HCT116 (cell line): ENCODE results near the gene FAIM2. TPM values are rescaled to one million over a fixed set of nuclear protein-coding genes. Genes with fewer than 3 reads are reported as not detected.

ENCODE experiments used
- ATAC-seq: fragments of 200-7000 bp; cut with Tn5 transposase; 2 replicates; pipeline ENCODE4 v1.9.1; 2020; ENCODE audit warnings: mild to moderate bottlenecking, moderate library complexity
- BruUV-seq: library from RNA; stranded (reverse); fragments of 400-500 nt; replicated peaks from 2 replicates; lab custom pipeline; 2021; lab: Mats Ljungman, UMichigan
- CTCF ChIA-PET: fragments of 300-600 bp; sonication (Branson Sonifier 250); formaldehyde crosslinking; loops from one replicate; lab custom pipeline; 2021; ENCODE audit warnings: antibody characterized with exemption; lab: Charles Lee
- POLR2A ChIA-PET: fragments of 300-600, 350-600 bp; sonication (Branson Sonifier 250); formaldehyde crosslinking; loops from one replicate; lab custom pipeline; 2021; ENCODE audit warnings: antibody characterized with exemption; lab: Charles Lee
- RAD21 ChIA-PET, 2 experiments: fragments of 300-600 bp; sonication (Branson Sonifier 250); formaldehyde crosslinking; loops; one replicate each; lab custom pipeline; 2023; ENCODE audit warnings: low total read pairs in 2 of 2; ENCODE audit not compliant: uncharacterized antibody in 2 of 2, unreplicated experiment in 2 of 2, low non-redundant PET in 1 of 2; lab: Charles Lee
- DNase-seq: peaks from one replicate; pipeline ENCODE4 v3.0.0-alpha.2; 2010; ENCODE audit warnings: low read depth, low spot score
- H2AFZ ChIP-seq: fragments of 200-600 bp; shearing (Covaris generic), sonication (generic); 2 replicates; pipeline ENCODE4 v1.6.1; 2017; ENCODE audit warnings: low read depth, mixed run types, mixed read lengths, antibody characterized with exemption, low read length; ENCODE audit not compliant: poor library complexity, severe bottlenecking
- H3K27ac ChIP-seq: 2 replicates; pipeline ENCODE4 v1.5.1; 2012; ENCODE audit warnings: low read depth, low read length
- H3K27me3 ChIP-seq: fragments of 200-600 bp; sonication (generic); 2 replicates; pipeline ENCODE4 v1.6.1; 2016; ENCODE audit warnings: mixed run types, low read length, mixed read lengths; ENCODE audit not compliant: insufficient read depth
- H3K36me3 ChIP-seq, 2 experiments: fragments of 200-500 bp in 1 of 2; fragments of 200-600 bp in 1 of 2; sonication (Bioruptor generic) in 1 of 2; sonication (generic) in 1 of 2; 2 replicates each; pipeline versions ENCODE4 v1.5.1 to v1.6.1; 2014 to 2016; ENCODE audit warnings: low read length in 2 of 2, inconsistent platforms in 1 of 2, mixed read lengths in 1 of 2, mixed run types in 1 of 2; ENCODE audit not compliant: insufficient read depth in 2 of 2, control insufficient read depth in 1 of 2
- H3K4me1 ChIP-seq, 2 experiments: fragments of 200-600 bp in 1 of 2; sonication (generic) in 1 of 2; 2 replicates each; pipeline versions ENCODE4 v1.5.1 to v1.6.1; 2012 to 2017; ENCODE audit warnings: low read length in 2 of 2, inconsistent platforms in 1 of 2, mild to moderate bottlenecking in 1 of 2, mixed read lengths in 1 of 2, mixed run types in 1 of 2, moderate library complexity in 1 of 2; ENCODE audit not compliant: insufficient read depth in 2 of 2, control insufficient read depth in 1 of 2
- H3K4me2 ChIP-seq: fragments of 200-600 bp; sonication (generic); 2 replicates; pipeline ENCODE4 v1.6.1; 2017; ENCODE audit warnings: mixed run types, low read length, mixed read lengths
- H3K4me3 ChIP-seq, 2 experiments: fragments of 200-600 bp in 1 of 2; sonication (generic) in 1 of 2; replicated peaks in 1 of 2; 2 replicates each; pipeline ENCODE4 v1.5.1; 2011 to 2016; ENCODE audit warnings: low read length in 2 of 2, control low read depth in 1 of 2, low read depth in 1 of 2, mild to moderate bottlenecking in 1 of 2, mixed read lengths in 1 of 2, mixed run types in 1 of 2
- H3K79me2 ChIP-seq: fragments of 200-600 bp; sonication (generic); 2 replicates; pipeline ENCODE4 v1.6.1; 2017; ENCODE audit warnings: mild to moderate bottlenecking, mixed run types, low read length, moderate library complexity, mixed read lengths; ENCODE audit not compliant: insufficient read depth
- H3K9ac ChIP-seq: fragments of 200-600 bp; sonication (generic); 2 replicates; pipeline ENCODE4 v1.6.1; 2016; ENCODE audit warnings: low read length, mixed read lengths
- H3K9me2 ChIP-seq: fragments of 200-600 bp; sonication (generic), shearing (Covaris generic); 2 replicates; pipeline ENCODE4 v1.6.1; 2017; ENCODE audit warnings: mixed run types, mild to moderate bottlenecking, moderate library complexity; ENCODE audit not compliant: insufficient read depth
- H3K9me3 ChIP-seq, 2 experiments: fragments of 200-500 bp in 1 of 2; fragments of 200-600 bp in 1 of 2; sonication (Bioruptor generic) in 1 of 2; sonication (generic) in 1 of 2; 2 replicates each; pipeline ENCODE4 v1.6.1; 2014 to 2017; ENCODE audit warnings: low read length in 2 of 2, mixed read lengths in 2 of 2, inconsistent platforms in 1 of 2, low read depth in 1 of 2, mild to moderate bottlenecking in 1 of 2, mixed run types in 1 of 2, moderate library complexity in 1 of 2; ENCODE audit not compliant: control insufficient read depth in 1 of 2, insufficient read depth in 1 of 2
- H4K20me1 ChIP-seq: fragments of 200-600 bp; sonication (generic), shearing (Covaris generic); 2 replicates; pipeline ENCODE4 v1.6.1; 2017; ENCODE audit warnings: mixed run types, mild to moderate bottlenecking, moderate library complexity; ENCODE audit not compliant: insufficient read depth
- CBX3 ChIP-seq: IDR thresholded peaks from 2 replicates; pipeline ENCODE4 v1.6.1; 2012; ENCODE audit warnings: low read depth
- EGR1 ChIP-seq: IDR thresholded peaks from 2 replicates; pipeline ENCODE4 v1.6.1; 2012; ENCODE audit warnings: low read depth
- ELF1 ChIP-seq: IDR thresholded peaks from 2 replicates; pipeline ENCODE4 v1.6.1; 2012; ENCODE audit warnings: low read depth, borderline replicate concordance
- EZH2 ChIP-seq: fragments of 200-600 bp; sonication (generic); IDR thresholded peaks from 2 replicates; pipeline ENCODE4 v1.6.1; 2017; ENCODE audit warnings: antibody characterized with exemption, mixed run types
- TCF7L2 ChIP-seq: IDR thresholded peaks from 2 replicates; pipeline ENCODE4 v1.7.0; 2011; ENCODE audit warnings: borderline replicate concordance, inconsistent platforms; ENCODE audit not compliant: insufficient read depth, insufficient read length; ENCODE audit errors: extremely low read depth
- ZNF274 ChIP-seq: fragments of 200-500 bp; sonication (Bioruptor generic); IDR thresholded peaks from 2 replicates; pipeline ENCODE4 v1.6.1; 2014; ENCODE audit warnings: mild to moderate bottlenecking, low read depth, low read length, inconsistent platforms
- intact Hi-C: fragments of 100-400 bp; cut with micrococcal nuclease; formaldehyde crosslinking; loops from 2 replicates; pipeline ENCODE4 v1.10.0; 2022
- total RNA-seq: library from RNA; stranded (reverse); gene quantifications from one replicate; pipeline ENCODE4 v1.2.1, GENCODE V29; 2021; ENCODE audit not compliant: unreplicated experiment
- TF ChIP-seq, protein P1 (sequence below): IDR thresholded peaks from 2 replicates; pipeline ENCODE4 v1.6.1; 2012
- TF ChIP-seq, protein P2 (sequence below): IDR thresholded peaks from 2 replicates; pipeline ENCODE4 v1.6.1; 2012

The FAIM2 gene
- total RNA-seq, 1 experiment from 2014 or later: not detected

DNA sequence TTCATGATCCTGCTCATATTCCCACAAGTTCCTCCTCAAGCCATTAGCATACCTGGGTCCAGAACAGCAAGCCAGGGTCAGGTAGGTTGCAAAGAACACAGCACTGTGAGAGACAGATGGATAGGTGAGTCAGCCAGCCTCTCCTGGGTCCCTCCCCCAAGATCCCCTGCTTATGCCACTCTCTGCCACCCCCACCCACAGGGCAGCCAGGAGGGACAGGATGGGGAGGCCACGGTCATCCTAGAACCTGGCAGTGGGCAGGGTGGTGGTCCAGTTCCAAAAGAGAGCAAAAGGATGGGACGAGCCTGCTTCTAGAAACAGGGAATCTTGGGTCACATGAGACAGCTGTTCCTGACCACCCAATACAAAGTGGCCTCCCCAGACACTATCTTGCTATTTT is 12.7 kb downstream of the FAIM2 start (continued):
- no peak for TF ChIP-seq TCF7L2
- no peak for TF ChIP-seq EGR1
- TF ChIP-seq, protein P1, sequence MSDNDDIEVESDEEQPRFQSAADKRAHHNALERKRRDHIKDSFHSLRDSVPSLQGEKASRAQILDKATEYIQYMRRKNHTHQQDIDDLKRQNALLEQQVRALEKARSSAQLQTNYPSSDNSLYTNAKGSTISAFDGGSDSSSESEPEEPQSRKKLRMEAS: no peak
- TF ChIP-seq ZNF274: no peak
- TF ChIP-seq, protein P2, sequence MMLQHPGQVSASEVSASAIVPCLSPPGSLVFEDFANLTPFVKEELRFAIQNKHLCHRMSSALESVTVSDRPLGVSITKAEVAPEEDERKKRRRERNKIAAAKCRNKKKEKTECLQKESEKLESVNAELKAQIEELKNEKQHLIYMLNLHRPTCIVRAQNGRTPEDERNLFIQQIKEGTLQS: no peak
- TF ChIP-seq ELF1: no peak
- no peak for TF ChIP-seq CBX3

DNA sequence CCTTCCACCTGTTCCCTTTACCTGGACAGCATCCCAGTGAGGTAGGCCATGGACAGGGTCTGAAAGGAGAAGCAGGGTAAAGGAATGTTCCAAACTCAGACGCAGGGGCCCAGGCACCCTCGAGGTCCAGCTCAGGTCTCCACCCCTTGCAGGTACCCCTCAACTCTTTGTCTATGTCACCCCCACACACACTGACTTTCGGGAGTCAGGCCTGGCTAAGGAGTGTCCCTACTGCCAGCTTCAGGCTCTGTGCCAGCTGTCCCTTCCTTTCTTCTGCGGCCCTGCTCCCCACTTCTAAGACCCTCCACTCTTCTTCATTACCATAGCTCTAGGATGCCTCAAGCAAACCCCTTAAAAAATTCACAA is 13.6 kb downstream of the FAIM2 start:
- Histone ChIP-seq H2AFZ (no peak overlapping the region), H3K27me3 (peaks cover 11% of the 10 kb centered on the region), H3K27ac (no peak overlapping the region), H3K9ac (no peak overlapping the region), H3K79me2 (no peaks in the 10 kb centered on the region), H3K4me2 (no peak overlapping the region), H3K4me3 (no peak overlapping the region), H3K4me1 (peaks cover 0 to 10% of the 10 kb centered on the region in 2 experiments; a peak in 2 of 4 replicates), H3K9me3 (no peaks in the 10 kb centered on the region), H3K9me2 (no peaks in the 10 kb centered on the region), H3K36me3 (no peaks in the 10 kb centered on the region), H4K20me1 (no peaks in the 10 kb centered on the region)
- no peak for ATAC-seq
- ChIA-PET RAD21 (no interaction called here), POLR2A (no interaction called here), CTCF (no interaction called here)
- intact Hi-C loops: no loop called here
- no peak for TF ChIP-seq EZH2
- DNase-seq: no peak
- no TSS peak for BruUV-seq
